Measurements from ENCODE around the gene PNMA8B. TPM values are rescaled to one million over a fixed set of nuclear protein-coding genes. Genes with fewer than 3 reads are reported as not detected.

The PNMA8B gene
- total RNA-seq, 1 donor from 2014 or later = 2.1 TPM

- DNase-seq (ENCODE audit: low read depth) = no peak
- Histone ChIP-seq H3K4me3 (ENCODE audit: low read depth, low read length) (no peak overlapping the region), H3K27me3 (ENCODE audit: control insufficient read depth, insufficient read depth, low read length) (peaks cover 3% of the 10 kb centered on the region), H3K36me3 (ENCODE audit: control insufficient read depth, insufficient read depth, low read length) (no peaks in the 10 kb centered on the region)
- TF ChIP-seq CTCF (IDR thresholded peaks at IDR 0.05; ENCODE audit: insufficient read depth, low read length, poor library complexity, severe bottlenecking) = no peak
Measured at GRCh38 chr19:46515290-46515609, 19.6 kb upstream of the PNMA8B start.

- no peak for DNase-seq (ENCODE audit: low read depth)
- no peak overlapping the region for H3K4me3 ChIP-seq (ENCODE audit: low read depth, low read length)
- H3K27me3 ChIP-seq (ENCODE audit: control insufficient read depth, insufficient read depth, low read length) = peaks cover 3% of the 10 kb centered on the region
- TF ChIP-seq CTCF (IDR thresholded peaks at IDR 0.05; ENCODE audit: insufficient read depth, low read length, poor library complexity, severe bottlenecking) = no peak
- H3K36me3 ChIP-seq (ENCODE audit: control insufficient read depth, insufficient read depth, low read length) = no peaks in the 10 kb centered on the region
Measured at GRCh38 chr19:46514589-46515289, 19.1 kb upstream of the PNMA8B start.

GRCh38 chr19:46513461-46514236, 18.0 kb upstream of the PNMA8B start:
- no peak overlapping the region for H3K4me3 ChIP-seq (ENCODE audit: low read depth, low read length)
- peak; percentile 83 for TF ChIP-seq CTCF (IDR thresholded peaks at IDR 0.05; ENCODE audit: insufficient read depth, low read length, poor library complexity, severe bottlenecking)
- peaks cover 3% of the 10 kb centered on the region for H3K27me3 ChIP-seq (ENCODE audit: control insufficient read depth, insufficient read depth, low read length)
- no peak for DNase-seq (ENCODE audit: low read depth)
- H3K36me3 ChIP-seq (ENCODE audit: control insufficient read depth, insufficient read depth, low read length) = no peaks in the 10 kb centered on the region

- no peak for DNase-seq (ENCODE audit: low read depth)
- Histone ChIP-seq H3K36me3 (ENCODE audit: control insufficient read depth, insufficient read depth, low read length) (no peaks in the 10 kb centered on the region), H3K27me3 (ENCODE audit: control insufficient read depth, insufficient read depth, low read length) (peaks cover 3% of the 10 kb centered on the region), H3K4me3 (ENCODE audit: low read depth, low read length) (no peak overlapping the region)
- TF ChIP-seq CTCF (IDR thresholded peaks at IDR 0.05; ENCODE audit: insufficient read depth, low read length, poor library complexity, severe bottlenecking) = no peak
Measured at GRCh38 chr19:46511237-46511636, 15.6 kb upstream of the PNMA8B start.

GRCh38 chr19:46508206-46508605, 12.5 kb upstream of the PNMA8B start:
- no peak for TF ChIP-seq CTCF (IDR thresholded peaks at IDR 0.05; ENCODE audit: insufficient read depth, low read length, poor library complexity, severe bottlenecking)
- Histone ChIP-seq H3K36me3 (ENCODE audit: control insufficient read depth, insufficient read depth, low read length) (no peaks in the 10 kb centered on the region), H3K27me3 (ENCODE audit: control insufficient read depth, insufficient read depth, low read length) (no peaks in the 10 kb centered on the region), H3K4me3 (ENCODE audit: low read depth, low read length) (no peak overlapping the region)
- DNase-seq (ENCODE audit: low read depth) = no peak

All from kidney epithelial cell (primary cell).